GM21619 (cell line): ENCODE data around the gene PCDH1.

Source experiments
- ATAC-seq: cut with Tn5 transposase; IDR thresholded peaks from one replicate; pipeline ENCODE4 v1.9.1; 2021; ENCODE audit not compliant: unreplicated experiment

PCDH1 gene

GRCh38 chr5:141875022-141875740 lies 3.0 kb downstream of the PCDH1 start:
- no peak for ATAC-seq

- no peak for ATAC-seq
These were observed 3.8 kb downstream of the PCDH1 start for GRCh38 chr5:141874262-141874964.

GRCh38 chr5:141873933-141874261 lies 4.3 kb downstream of the PCDH1 start:
- no peak for ATAC-seq

GRCh38 chr5:141872496-141873356 lies 5.5 kb downstream of the PCDH1 start:
- ATAC-seq, result no peak

GRCh38 chr5:141871870-141872269 lies 6.3 kb downstream of the PCDH1 start:
- ATAC-seq, result no peak

- no peak for ATAC-seq
These were observed 7.3 kb downstream of the PCDH1 start for GRCh38 chr5:141870871-141871270.

- no peak for ATAC-seq
These were observed 8.0 kb downstream of the PCDH1 start for GRCh38 chr5:141870228-141870627.

- ATAC-seq, result no peak
These were observed 8.7 kb downstream of the PCDH1 start for GRCh38 chr5:141869514-141869913.

- no peak for ATAC-seq
These were observed 9.2 kb downstream of the PCDH1 start for GRCh38 chr5:141869040-141869439.

GRCh38 chr5:141868541-141868940 lies 9.7 kb downstream of the PCDH1 start:
- no peak for ATAC-seq

GRCh38 chr5:141867651-141868050 lies 10.6 kb downstream of the PCDH1 start:
- no peak for ATAC-seq

GRCh38 chr5:141867139-141867538 lies 11.1 kb downstream of the PCDH1 start:
- ATAC-seq, result no peak

- no peak for ATAC-seq
These were observed 12.1 kb downstream of the PCDH1 start for GRCh38 chr5:141866096-141866495.

- no peak for ATAC-seq
These were observed 12.8 kb downstream of the PCDH1 start for GRCh38 chr5:141865406-141865805.

GRCh38 chr5:141864371-141865370 lies 13.5 kb downstream of the PCDH1 start:
- no peak for ATAC-seq

- no peak for ATAC-seq
These were observed 14.5 kb downstream of the PCDH1 start for GRCh38 chr5:141863569-141864178.

- ATAC-seq, result no peak
These were observed 15.2 kb downstream of the PCDH1 start for GRCh38 chr5:141862936-141863543.

- ATAC-seq, result no peak
These were observed 17.0 kb downstream of the PCDH1 start for GRCh38 chr5:141861194-141861593.

GRCh38 chr5:141858079-141858765 lies 20.0 kb downstream of the PCDH1 start:
- no peak for ATAC-seq
